Measurements from ENCODE around the gene PRR7.

PRR7 gene

GRCh38 chr5:177421062-177421798 is 25.4 kb upstream of the PRR7 start:
- in situ Hi-C loops (cut with HindIII; ENCODE audit: low sequenced_read_pairs) = no loop called here

- in situ Hi-C loops (cut with HindIII; ENCODE audit: low sequenced_read_pairs) = no loop called here
Measured at GRCh38 chr5:177423671-177424070, 22.9 kb upstream of the PRR7 start.

GRCh38 chr5:177425196-177425800 is 21.3 kb upstream of the PRR7 start:
- in situ Hi-C loops (cut with HindIII; ENCODE audit: low sequenced_read_pairs) = loop anchor here (25.0 kb wide), 1 partner anchor 313 kb away; no protein-coding TSS in a partner anchor

GRCh38 chr5:177425801-177426565 is 20.6 kb upstream of the PRR7 start:
- in situ Hi-C loops (cut with HindIII; ENCODE audit: low sequenced_read_pairs) = loop anchor here (25.0 kb wide), 1 partner anchor 314 kb away; no protein-coding TSS in a partner anchor

- in situ Hi-C loops (cut with HindIII; ENCODE audit: low sequenced_read_pairs) = loop anchor here (25.0 kb wide), 1 partner anchor 314 kb away; no protein-coding TSS in a partner anchor
Measured at GRCh38 chr5:177426566-177427210, 19.9 kb upstream of the PRR7 start, which contains the start of gene GRK6. Gene GRK6 (plus strand): TSS chr5:177426676. CDS start chr5:177426846, 170 bp downstream.

- in situ Hi-C loops (cut with HindIII; ENCODE audit: low sequenced_read_pairs) = loop anchor here (25.0 kb wide), 1 partner anchor 315 kb away; no protein-coding TSS in a partner anchor
Measured at GRCh38 chr5:177427211-177427822, 19.3 kb upstream of the PRR7 start.

GRCh38 chr5:177427919-177428573 is 18.6 kb upstream of the PRR7 start:
- in situ Hi-C loops (cut with HindIII; ENCODE audit: low sequenced_read_pairs) = loop anchor here (25.0 kb wide), 1 partner anchor 316 kb away; no protein-coding TSS in a partner anchor

- in situ Hi-C loops (cut with HindIII; ENCODE audit: low sequenced_read_pairs) = loop anchor here (25.0 kb wide), 1 partner anchor 316 kb away; no protein-coding TSS in a partner anchor
Measured at GRCh38 chr5:177428574-177429217, 17.9 kb upstream of the PRR7 start.

- in situ Hi-C loops (cut with HindIII; ENCODE audit: low sequenced_read_pairs) = loop anchor here (25.0 kb wide), 1 partner anchor 317 kb away; no protein-coding TSS in a partner anchor
Measured at GRCh38 chr5:177429248-177430040, 17.2 kb upstream of the PRR7 start.

GRCh38 chr5:177430140-177430951 is 16.3 kb upstream of the PRR7 start:
- in situ Hi-C loops (cut with HindIII; ENCODE audit: low sequenced_read_pairs) = loop anchor here (25.0 kb wide), 1 partner anchor 318 kb away; no protein-coding TSS in a partner anchor

GRCh38 chr5:177430972-177431316 is 15.7 kb upstream of the PRR7 start:
- in situ Hi-C loops (cut with HindIII; ENCODE audit: low sequenced_read_pairs) = loop anchor here (25.0 kb wide), 1 partner anchor 319 kb away; no protein-coding TSS in a partner anchor

- in situ Hi-C loops (cut with HindIII; ENCODE audit: low sequenced_read_pairs) = loop anchor here (25.0 kb wide), 1 partner anchor 319 kb away; no protein-coding TSS in a partner anchor
Measured at GRCh38 chr5:177431317-177432142, 15.1 kb upstream of the PRR7 start.

- in situ Hi-C loops (cut with HindIII; ENCODE audit: low sequenced_read_pairs) = loop anchor here (25.0 kb wide), 1 partner anchor 320 kb away; no protein-coding TSS in a partner anchor
Measured at GRCh38 chr5:177432143-177432838, 14.3 kb upstream of the PRR7 start.

GRCh38 chr5:177432839-177433657 is 13.6 kb upstream of the PRR7 start:
- in situ Hi-C loops (cut with HindIII; ENCODE audit: low sequenced_read_pairs) = loop anchor here (25.0 kb wide), 1 partner anchor 321 kb away; no protein-coding TSS in a partner anchor

GRCh38 chr5:177433658-177434217 is 12.9 kb upstream of the PRR7 start:
- in situ Hi-C loops (cut with HindIII; ENCODE audit: low sequenced_read_pairs) = loop anchor here (25.0 kb wide), 1 partner anchor 321 kb away; no protein-coding TSS in a partner anchor
